H1 (cell line): ENCODE results near the gene AKT1S1. TPM values are rescaled to one million over a fixed set of nuclear protein-coding genes. Genes with fewer than 3 reads are reported as not detected.

Source experiments
- CTCF ChIA-PET: fragments of 300-600 bp; sonication (Branson Sonifier 250); formaldehyde crosslinking; loops from one replicate; lab custom pipeline; 2021; ENCODE audit not compliant: partially characterized antibody; lab: Charles Lee
- POLR2A ChIA-PET: fragments of 300-600 bp; sonication (Branson Sonifier 250); formaldehyde crosslinking; loops from one replicate; lab custom pipeline; 2021; ENCODE audit warnings: inconsistent platforms; ENCODE audit not compliant: partially characterized antibody; lab: Charles Lee
- DNase-seq, 2 experiments: peaks; one replicate each; pipeline versions ENCODE4 v3.0.0 to v3.0.0-alpha.2; 2010 to 2022; ENCODE audit warnings: low spot score in 2 of 2, low read depth in 1 of 2, mixed read lengths in 1 of 2
- FAIRE-seq: peaks from 2 replicates; lab custom pipeline; 2011; peaks lifted over from hg19 to GRCh38; lab: Jason Lieb, UNC
- H2AFZ ChIP-seq: 2 replicates; pipeline ENCODE4 v1.8.1; 2012; ENCODE audit warnings: low read length, inconsistent platforms
- H2AK5ac ChIP-seq: 2 replicates; pipeline ENCODE4 v1.6.1; 2013; ENCODE audit warnings: low read depth, low read length
- H2BK120ac ChIP-seq: replicated peaks from 2 replicates; pipeline ENCODE3; 2013; ENCODE audit warnings: low read depth, low read length, inconsistent platforms
- H2BK12ac ChIP-seq: 2 replicates; pipeline ENCODE4 v1.6.1; 2013; ENCODE audit warnings: low read depth, low read length
- H2BK15ac ChIP-seq: 2 replicates; pipeline ENCODE4 v1.6.1; 2013; ENCODE audit warnings: low read length
- H2BK20ac ChIP-seq: 2 replicates; pipeline ENCODE4 v1.6.1; 2013; ENCODE audit warnings: low read length
- H2BK5ac ChIP-seq: 2 replicates; pipeline ENCODE4 v1.6.1; 2013; ENCODE audit warnings: low read depth, low read length
- H3K14ac ChIP-seq: 2 replicates; pipeline ENCODE4 v1.6.1; 2013; ENCODE audit warnings: inconsistent platforms; ENCODE audit not compliant: insufficient read length
- H3K18ac ChIP-seq: 2 replicates; pipeline ENCODE4 v1.6.1; 2013; ENCODE audit warnings: low read length; ENCODE audit errors: extremely low read depth
- H3K23ac ChIP-seq: 2 replicates; pipeline ENCODE4 v1.6.1; 2013; ENCODE audit warnings: inconsistent platforms; ENCODE audit not compliant: insufficient read length
- H3K23me2 ChIP-seq: 2 replicates; pipeline ENCODE4 v1.6.1; 2013; ENCODE audit warnings: low read depth, low read length
- H3K27ac ChIP-seq: 2 replicates; pipeline ENCODE4 v1.6.1; 2011; ENCODE audit warnings: low read depth, low read length, inconsistent platforms
- H3K27me3 ChIP-seq, 4 experiments: replicated peaks in 1 of 4; 1 replicate in 1 of 4; 2 replicates in 3 of 4; pipeline versions ENCODE4 v1.6.1 to v1.8.1; 2011 to 2013; ENCODE audit warnings: low read length in 3 of 4, mild to moderate bottlenecking in 3 of 4, inconsistent platforms in 2 of 4, mixed read lengths in 2 of 4, moderate library complexity in 1 of 4; ENCODE audit not compliant: control insufficient read depth in 3 of 4, insufficient read depth in 3 of 4; ENCODE audit errors: extremely low read depth in 1 of 4
- H3K36me3 ChIP-seq, 4 experiments: 2 replicates each; pipeline versions ENCODE4 v1.6.1 to v1.8.1; 2011 to 2013; ENCODE audit warnings: mild to moderate bottlenecking in 4 of 4, low read length in 3 of 4, moderate library complexity in 2 of 4, control low read depth in 1 of 4, inconsistent platforms in 1 of 4; ENCODE audit not compliant: insufficient read depth in 4 of 4, control insufficient read depth in 2 of 4
- H3K4ac ChIP-seq: replicated peaks from 2 replicates; pipeline ENCODE3; 2013; ENCODE audit warnings: low read length, low read depth, mixed read lengths, inconsistent platforms; ENCODE audit not compliant: insufficient read length
- H3K4me1 ChIP-seq, 4 experiments: replicated peaks in 1 of 4; 1 replicate in 1 of 4; 2 replicates in 3 of 4; pipeline versions ENCODE4 v1.6.1 to v1.8.1; 2011 to 2013; ENCODE audit warnings: low read length in 3 of 4, inconsistent platforms in 2 of 4, mixed read lengths in 1 of 4; ENCODE audit not compliant: insufficient read depth in 4 of 4, control insufficient read depth in 3 of 4
- H3K4me2 ChIP-seq, 2 experiments: 2 replicates each; pipeline versions ENCODE4 v1.6.1 to v1.8.1; 2011 to 2013; ENCODE audit warnings: low read depth in 2 of 2, low read length in 2 of 2, control low read depth in 1 of 2, inconsistent platforms in 1 of 2, mild to moderate bottlenecking in 1 of 2; ENCODE audit not compliant: insufficient read depth in 1 of 2
- H3K4me3 ChIP-seq, 4 experiments: fragments of 200-600, 300-600 bp in 1 of 4; sonication (generic), shearing (Covaris generic), sonication (Bioruptor Twin) in 1 of 4; 2 replicates each; pipeline versions ENCODE4 v1.5.1 to v1.8.1; 2011 to 2016; ENCODE audit warnings: low read length in 4 of 4, low read depth in 3 of 4, control low read depth in 2 of 4, inconsistent platforms in 2 of 4, mild to moderate bottlenecking in 2 of 4, mixed read lengths in 1 of 4, moderate library complexity in 1 of 4; ENCODE audit not compliant: insufficient read depth in 2 of 4; ENCODE audit errors: extremely low read depth in 1 of 4
- H3K56ac ChIP-seq: replicated peaks from 2 replicates; pipeline ENCODE3; 2013; ENCODE audit warnings: low read depth, mild to moderate bottlenecking, mixed read lengths, low read length, inconsistent platforms; ENCODE audit not compliant: insufficient read length
- H3K79me1 ChIP-seq: 2 replicates; pipeline ENCODE4 v1.6.1; 2013; ENCODE audit warnings: low read depth, low read length, control low read depth
- H3K79me2 ChIP-seq, 2 experiments: 2 replicates each; pipeline versions ENCODE4 v1.6.1 to v1.8.1; 2012 to 2013; ENCODE audit warnings: low read length in 2 of 2, mild to moderate bottlenecking in 2 of 2, inconsistent platforms in 1 of 2; ENCODE audit not compliant: insufficient read depth in 2 of 2, control insufficient read depth in 1 of 2
- H3K9ac ChIP-seq, 4 experiments: replicated peaks in 1 of 4; 1 replicate in 1 of 4; 2 replicates in 3 of 4; pipeline versions ENCODE4 v1.6.1 to v1.8.1; 2011 to 2013; ENCODE audit warnings: low read depth in 3 of 4, low read length in 3 of 4, control low read depth in 2 of 4, mild to moderate bottlenecking in 2 of 4, moderate library complexity in 2 of 4, inconsistent platforms in 1 of 4; ENCODE audit errors: extremely low read depth in 1 of 4
- H3K9me3 ChIP-seq, 2 experiments: 2 replicates each; pipeline versions ENCODE4 v1.6.1 to v1.8.1; 2012 to 2013; ENCODE audit warnings: mild to moderate bottlenecking in 2 of 2, moderate library complexity in 2 of 2, control low read depth in 1 of 2, inconsistent platforms in 1 of 2, low read depth in 1 of 2, low read length in 1 of 2, mixed read lengths in 1 of 2; ENCODE audit not compliant: insufficient read depth in 2 of 2
- H4K20me1 ChIP-seq, 2 experiments: replicated peaks in 1 of 2; 2 replicates each; pipeline versions ENCODE3 to v1.8.1; 2011 to 2013; ENCODE audit warnings: inconsistent platforms in 2 of 2, low read length in 2 of 2, mild to moderate bottlenecking in 1 of 2; ENCODE audit not compliant: insufficient read depth in 2 of 2, control insufficient read depth in 1 of 2
- H4K5ac ChIP-seq: 2 replicates; pipeline ENCODE4 v1.6.1; 2013; ENCODE audit warnings: low read length, low read depth, mixed read lengths, inconsistent platforms; ENCODE audit not compliant: insufficient read length
- H4K8ac ChIP-seq: 2 replicates; pipeline ENCODE4 v1.8.0; 2013; ENCODE audit warnings: mild to moderate bottlenecking, moderate library complexity, low read length, inconsistent platforms; ENCODE audit not compliant: insufficient read depth; ENCODE audit errors: extremely low read depth
- H4K91ac ChIP-seq: replicated peaks from 2 replicates; pipeline ENCODE3; 2013; ENCODE audit warnings: low read length, mixed read lengths, inconsistent platforms; ENCODE audit not compliant: insufficient read length
- ASH2L ChIP-seq: fragments of 200-600, 300-600 bp; sonication (generic); IDR thresholded peaks from one replicate; pipeline ENCODE4 v1.7.1; 2017; ENCODE audit warnings: low read length
- BACH1 ChIP-seq: IDR thresholded peaks from 2 replicates; pipeline ENCODE4 v1.6.1; 2012; ENCODE audit warnings: low read length, improper control_type of control experiment
- CBX8 ChIP-seq: fragments of 300-800, 300-1000 bp; sonication (generic); IDR thresholded peaks from 2 replicates; pipeline ENCODE4 v1.7.1; 2016; ENCODE audit warnings: low read depth, low read length, borderline replicate concordance
- CHD1 ChIP-seq: IDR thresholded peaks from 2 replicates; pipeline ENCODE4 v1.6.1; 2012; ENCODE audit warnings: low read depth, low read length, improper control_type of control experiment
- JUND ChIP-seq: IDR thresholded peaks from 2 replicates; pipeline ENCODE4 v1.6.1; 2011; ENCODE audit warnings: mild to moderate bottlenecking, improper control_type of control experiment, low read length
- KDM4A ChIP-seq: IDR thresholded peaks from one replicate; pipeline ENCODE4 v1.7.1; 2012; ENCODE audit warnings: low read depth, mild to moderate bottlenecking, moderate library complexity, low read length, inconsistent platforms; ENCODE audit not compliant: severe bottlenecking
- POLR2A ChIP-seq, 2 experiments: IDR thresholded peaks; 1 replicate in 1 of 2; 2 replicates in 1 of 2; pipeline ENCODE4 v1.6.1; 2011; ENCODE audit warnings: low read depth in 2 of 2, low read length in 2 of 2, mild to moderate bottlenecking in 2 of 2; ENCODE audit errors: control extremely low read depth in 1 of 2
- POLR2AphosphoS5 ChIP-seq: IDR thresholded peaks from 2 replicates; pipeline ENCODE4 v1.6.1; 2011; ENCODE audit warnings: low read depth, low read length
- RAD21 ChIP-seq, 2 experiments: IDR thresholded peaks in 1 of 2; conservative IDR thresholded peaks in 1 of 2; 2 replicates each; pipeline ENCODE4 v1.6.1; 2011; ENCODE audit warnings: low read depth in 2 of 2, low read length in 2 of 2, improper control_type of control experiment in 1 of 2, inconsistent platforms in 1 of 2, mild to moderate bottlenecking in 1 of 2, moderate library complexity in 1 of 2
- SIRT6 ChIP-seq: IDR thresholded peaks from one replicate; pipeline ENCODE4 v1.7.1; 2012; ENCODE audit warnings: low read length, inconsistent platforms
- SP2 ChIP-seq: IDR thresholded peaks from 2 replicates; pipeline ENCODE4 v1.6.1; 2012; ENCODE audit warnings: mild to moderate bottlenecking, low read length, inconsistent platforms
- SRF ChIP-seq: IDR thresholded peaks from 2 replicates; pipeline ENCODE4 v1.6.1; 2011; ENCODE audit warnings: mild to moderate bottlenecking, low read depth, low read length, moderate library complexity
- WGBS, 2 experiments: shearing (Covaris generic) in 1 of 2; methylation state at CpG; one replicate each; pipeline versions ENCODE4 v1.1.6 to v1.1.7; 2013 to 2015; ENCODE audit warnings: low lambda C conversion rate in 2 of 2, mixed read lengths in 2 of 2, inconsistent platforms in 1 of 2, low coverage in 1 of 2, missing lambda C conversion rate in 1 of 2; ENCODE audit not compliant: insufficient replicate concordance in 2 of 2, insufficient coverage in 1 of 2, insufficient read length in 1 of 2; ENCODE audit errors: extremely low coverage in 1 of 2, missing lambda C conversion rate in 1 of 2; 5-methylcytosine and 5-hydroxymethylcytosine counted together
- polyA plus RNA-seq, 7 experiments: library from polyadenylated mRNA; depleted of rRNA in 3 of 7; stranded (reverse) in 5 of 7; unstranded in 2 of 7; fragments of >200 nt in 5 of 7; fragments of 200-250 nt in 2 of 7; gene quantifications; 1 replicate in 5 of 7; 2 replicates in 1 of 7; 4 replicates in 1 of 7; pipeline versions ENCODE4 v1.2.1 to v1.2.3, GENCODE V29; 2011 to 2013; ENCODE audit warnings: missing spikeins in 2 of 7, mixed read lengths in 2 of 7
- total RNA-seq: library from RNA; stranded (reverse); fragmentation: NEBNext Ultra II Directional; extraction: Animal tissue kit (Norgen Biotek cat#: 25700); gene quantifications from 2 replicates; pipeline ENCODE4 v1.2.1, GENCODE V29; 2021

AKT1S1 gene
- total and polyA plus RNA-seq, 2 of the 8 experiments (the other 6 are each of a cell fraction or from before 2014, with no cell fraction given), result 40.7 to 45.9 TPM

DNA sequence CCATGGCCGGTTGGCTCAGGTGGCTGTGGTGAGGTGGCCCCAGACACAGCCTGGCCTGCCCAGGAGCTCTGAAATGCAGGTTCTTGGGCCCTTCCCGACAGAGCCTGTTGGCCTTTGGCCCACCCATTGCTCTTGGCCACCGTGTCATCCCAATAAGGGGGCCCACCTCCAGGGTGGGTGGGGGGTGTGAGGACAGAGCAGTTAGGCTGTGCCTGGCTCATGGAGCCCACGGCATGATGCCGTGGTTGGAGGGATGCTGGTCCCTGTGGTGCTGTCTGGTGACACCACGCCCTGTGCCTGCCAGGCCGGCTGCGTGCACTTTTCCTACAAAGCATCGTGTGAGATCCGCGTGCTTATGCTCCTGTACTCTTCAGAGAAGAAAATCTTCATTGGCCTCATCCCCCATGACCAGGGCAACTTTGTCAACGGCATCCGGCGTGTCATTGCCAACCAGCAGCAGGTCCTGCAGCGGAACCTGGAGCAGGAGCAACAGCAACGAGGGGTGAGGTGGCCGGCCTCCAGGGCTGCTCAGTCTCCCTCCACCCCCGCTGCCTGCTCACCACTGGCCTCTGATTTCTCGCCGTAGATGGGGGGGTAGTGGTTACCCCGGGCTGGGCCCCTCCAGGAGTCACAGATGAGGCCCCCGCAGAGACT, 17.3 kb downstream of the AKT1S1 start:
- CTCF ChIA-PET, result no interaction called here
- POLR2A ChIA-PET, result interaction anchor here (0.8 to 12.4 kb wide), 16 partner anchors 6 to 109 kb away, joined by 3 to 247 read pairs (median 6); partner anchors contain the start of genes AKT1S1, FUZ, MED25 and PNKP
- H3K4me2 ChIP-seq, result no peak overlapping the region
- TF ChIP-seq RAD21 (IDR thresholded peaks at IDR 0.05 in 1 of 2, conservative IDR thresholded peaks at IDR 0.05 in 1 of 2; ENCODE audit: low read depth in 2 of 2, low read length in 2 of 2), result no peak
- no peak for TF ChIP-seq ASH2L
- TF ChIP-seq SRF, result no peak
- peak; percentile 5 for TF ChIP-seq KDM4A
- no peak for TF ChIP-seq SIRT6
- TF ChIP-seq POLR2A (IDR thresholded peaks at IDR 0.05; ENCODE audit: control extremely low read depth in 1 of 2, low read depth in 2 of 2, low read length in 2 of 2), result peak in 1 of 2 experiments; percentile 19; a peak in 1 of 3 replicates
- TF ChIP-seq CBX8, result no peak
- no peak for TF ChIP-seq SP2
- TF ChIP-seq JUND, result no peak
- no peak for TF ChIP-seq BACH1
- no peak for TF ChIP-seq CHD1
- peak; percentile 93 for TF ChIP-seq POLR2AphosphoS5

More for the DNA sequence above, 17.3 kb downstream of the AKT1S1 start:
- DNase-seq (no peak), FAIRE-seq (no peak)
- peak overlapping the region; percentile 19; the same call in 1 of the 2 replicates for H4K8ac ChIP-seq
- H2BK5ac ChIP-seq, result no peak overlapping the region; the same call in 1 of the 2 replicates
- H3K79me2 ChIP-seq, result peaks cover 0 to 12% of the 10 kb centered on the region in 2 experiments; a peak in 2 of 4 replicates
- peaks cover 0 to 7% (median 2%) of the 10 kb centered on the region in 4 experiments; a peak in 4 of 7 replicates for H3K4me1 ChIP-seq
- H3K23me2 ChIP-seq, result no peaks in the 10 kb centered on the region
- no peak overlapping the region for H2BK15ac ChIP-seq
- H3K27me3 ChIP-seq, result no peaks in the 10 kb centered on the region
- H3K27ac ChIP-seq, result no peak overlapping the region
- H3K14ac ChIP-seq, result no peak overlapping the region
- H3K4ac ChIP-seq, result no peak overlapping the region
- no peak overlapping the region for H4K5ac ChIP-seq
- H3K36me3 ChIP-seq, result peaks cover 32 to 83% (median 60%) of the 10 kb centered on the region in 4 experiments
- H2AFZ ChIP-seq, result no peak overlapping the region
- H2AK5ac ChIP-seq, result no peak overlapping the region
- H4K91ac ChIP-seq, result no peak overlapping the region
- no peak overlapping the region for H2BK120ac ChIP-seq
- peaks cover 43 to 56% of the 10 kb centered on the region in 2 experiments for H4K20me1 ChIP-seq
- H3K4me3 ChIP-seq, result no peak overlapping the region
- no peak overlapping the region for H2BK20ac ChIP-seq
- no peaks in the 10 kb centered on the region for H3K9me3 ChIP-seq
- peaks cover 12% of the 10 kb centered on the region for H3K79me1 ChIP-seq
- H2BK12ac ChIP-seq, result 0 out of 2 replicates have a peak overlapping the region, but pooled peaks have one; percentile 50
- H3K18ac ChIP-seq, result no peak overlapping the region
- no peak overlapping the region for H3K56ac ChIP-seq
- WGBS, 2 experiments, result 97% methylated on average over 20 of the region's 22 CpGs; no CpG with 5 or more reads in 1 of the 2 experiments
- no peak overlapping the region for H3K9ac ChIP-seq
- no peak overlapping the region for H3K23ac ChIP-seq
